HG02943 (cell line): ENCODE measurements around the gene GYPA.
"Not testable (repeated sequence)": the region's sequence is repeated elsewhere in the genome, so short reads cannot be mapped to it uniquely, and the experiment has no call there.

ENCODE experiments used
- ATAC-seq: cut with Tn5 transposase; IDR thresholded peaks from one replicate; pipeline ENCODE4 v1.9.1; 2021; ENCODE audit warnings: mild to moderate bottlenecking, low read depth, moderate library complexity; ENCODE audit not compliant: unreplicated experiment

The GYPA gene

GRCh38 chr4:144130167-144130566 is 10.4 kb downstream of the GYPA start:
- not testable (repeated sequence) for ATAC-seq

- ATAC-seq, result not testable (repeated sequence)
These were observed 11.1 kb downstream of the GYPA start for GRCh38 chr4:144129336-144129875.

- not testable (repeated sequence) for ATAC-seq
These were observed 11.7 kb downstream of the GYPA start for GRCh38 chr4:144128709-144129320.

- ATAC-seq, result not testable (repeated sequence)
These were observed 15.4 kb downstream of the GYPA start for GRCh38 chr4:144125109-144125508.

GRCh38 chr4:144123982-144124635 is 16.4 kb downstream of the GYPA start:
- not testable (repeated sequence) for ATAC-seq

- ATAC-seq, result not testable (repeated sequence)
These were observed 17.2 kb downstream of the GYPA start for GRCh38 chr4:144123269-144123668.

GRCh38 chr4:144119752-144120151 is 20.8 kb downstream of the GYPA start:
- ATAC-seq, result not testable (repeated sequence)

GRCh38 chr4:144115519-144115918 is 25.0 kb downstream of the GYPA start:
- no peak for ATAC-seq

GRCh38 chr4:144113546-144113945 is 27.0 kb downstream of the GYPA start:
- no peak for ATAC-seq

- no peak for ATAC-seq
These were observed 35.9 kb downstream of the GYPA start for GRCh38 chr4:144104509-144105130.

GRCh38 chr4:144097776-144098175 is 42.7 kb downstream of the GYPA start:
- ATAC-seq, result not testable (repeated sequence)

- not testable (repeated sequence) for ATAC-seq
These were observed 46.5 kb downstream of the GYPA start for GRCh38 chr4:144093995-144094394.

GRCh38 chr4:144091181-144091580 is 49.3 kb downstream of the GYPA start:
- not testable (repeated sequence) for ATAC-seq

- no peak for ATAC-seq
These were observed 49.8 kb downstream of the GYPA start for GRCh38 chr4:144090744-144091143.

- not testable (repeated sequence) for ATAC-seq
These were observed 58.5 kb downstream of the GYPA start for GRCh38 chr4:144082053-144082452.

GRCh38 chr4:144080135-144080534 is 60.4 kb downstream of the GYPA start:
- ATAC-seq, result not testable (repeated sequence)

GRCh38 chr4:144078746-144079145 is 61.8 kb downstream of the GYPA start:
- not testable (repeated sequence) for ATAC-seq

- ATAC-seq, result not testable (repeated sequence)
These were observed 79.0 kb downstream of the GYPA start for GRCh38 chr4:144061556-144061955.

- not testable (repeated sequence) for ATAC-seq
These were observed 80.2 kb downstream of the GYPA start for GRCh38 chr4:144060234-144060859.
